Hematopoietic multipotent progenitor cell treated with erythropoietin and hydrocortisone succinate and interleukin-3 and kit ligand, for 8 days (in vitro differentiated cells): ENCODE results near the gene HES6.

Experiments used
- DNase-seq: peaks from one replicate; pipeline ENCODE4 v3.0.0-alpha.2; 2015

Gene HES6

DNA sequence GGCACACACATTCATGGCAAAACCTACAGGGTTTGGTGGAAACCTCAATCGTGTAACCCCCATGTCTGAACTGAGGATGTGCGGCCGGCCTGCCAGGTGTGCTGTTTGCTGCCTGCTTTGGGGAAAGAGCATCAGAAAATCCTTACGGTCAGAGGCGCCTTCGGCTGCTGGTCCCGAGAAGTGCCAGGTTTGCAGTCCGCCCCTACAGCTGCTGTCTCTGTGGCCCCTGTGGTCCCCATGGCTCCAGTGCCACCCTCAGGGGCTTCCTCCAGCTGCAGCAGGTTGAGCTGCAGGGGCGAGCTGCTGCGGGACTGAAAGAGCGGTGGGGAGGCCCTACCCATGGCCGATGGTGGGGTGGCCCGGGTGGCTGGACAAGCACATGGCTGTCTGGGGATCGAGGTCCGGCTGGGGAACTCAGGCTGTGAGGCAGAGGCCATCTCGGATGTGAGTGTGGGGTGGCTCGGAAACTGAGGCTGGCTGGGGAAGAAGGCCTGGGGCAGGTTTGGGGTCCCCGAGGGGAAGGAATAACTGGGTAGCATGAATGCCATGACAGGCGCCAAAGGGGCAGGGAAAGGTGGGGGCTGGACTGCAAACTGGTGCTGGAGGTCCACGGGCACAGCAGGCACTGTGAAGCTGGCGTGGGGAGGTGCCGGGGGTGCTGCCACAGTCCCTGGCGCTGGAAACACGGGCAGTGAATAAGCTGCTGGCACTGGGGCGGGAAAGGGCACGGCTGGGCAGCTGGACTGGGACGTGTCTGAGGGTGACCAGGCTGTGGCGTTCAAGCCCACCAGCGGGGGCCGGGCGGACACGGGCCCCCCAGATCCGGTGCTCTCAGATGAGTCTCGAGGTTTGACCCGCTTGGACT, 13.2 kb upstream of the HES6 start:
- no peak for DNase-seq

DNA sequence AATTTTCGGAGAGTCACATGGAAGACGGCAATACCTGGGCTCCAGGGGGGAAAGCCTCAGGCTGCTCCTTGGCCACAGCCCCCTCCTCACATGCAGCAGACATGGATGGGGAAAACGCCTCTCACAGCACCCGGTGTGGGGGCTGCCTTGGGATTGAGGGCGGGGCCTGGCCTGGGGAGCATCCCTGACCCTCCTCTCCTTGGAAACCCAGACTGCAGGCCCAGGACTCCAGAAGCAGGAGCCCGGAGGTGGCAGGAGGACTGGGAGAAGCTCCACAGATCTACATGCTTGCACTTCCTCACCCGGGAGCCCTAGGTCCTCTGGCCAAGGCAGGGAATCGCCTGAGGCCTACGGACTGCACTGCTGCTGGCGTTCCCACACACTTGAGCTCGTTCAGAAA, 12.1 kb upstream of the HES6 start:
- no peak for DNase-seq

DNA sequence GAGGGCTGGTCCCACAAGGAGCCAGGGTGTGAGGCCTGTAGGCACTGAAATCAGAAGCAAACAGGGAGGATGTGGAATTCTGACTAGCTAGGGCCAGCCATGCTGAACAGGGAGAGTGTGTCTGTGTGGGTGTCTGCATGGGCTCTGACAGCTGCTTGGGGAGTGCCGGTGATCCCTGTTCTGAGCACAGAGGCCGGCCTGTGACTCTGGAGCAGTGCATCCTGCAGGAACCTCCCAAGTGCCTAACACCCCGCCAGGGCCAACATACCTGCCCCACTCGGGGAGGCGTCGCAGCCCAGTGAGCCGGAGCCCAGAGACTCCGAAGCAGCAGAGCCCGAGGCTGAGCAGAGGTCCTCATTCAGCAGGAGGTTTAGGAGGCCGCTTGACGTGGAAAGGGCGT, 11.5 kb upstream of the HES6 start:
- DNase-seq: no peak

DNA sequence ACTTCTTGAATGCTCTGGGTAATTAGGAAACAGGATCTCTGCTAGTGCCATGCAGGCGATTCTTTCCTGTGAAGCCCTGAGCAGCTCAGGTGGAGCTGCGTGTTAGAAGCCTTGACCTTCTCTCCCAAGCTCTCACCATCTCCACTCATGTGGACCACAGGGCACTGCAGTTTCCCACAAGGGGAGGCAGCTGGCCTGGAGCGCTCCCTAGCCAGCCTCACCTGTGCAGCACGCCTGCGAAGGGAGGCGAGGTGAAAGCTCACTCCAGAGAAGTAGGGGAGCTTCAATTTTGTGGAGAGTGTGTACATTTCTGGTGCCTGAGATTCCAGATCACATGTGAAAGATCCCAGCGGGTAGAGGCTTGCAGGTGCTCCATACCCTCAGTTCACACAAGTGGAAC, 11.1 kb upstream of the HES6 start:
- DNase-seq: no peak

DNA sequence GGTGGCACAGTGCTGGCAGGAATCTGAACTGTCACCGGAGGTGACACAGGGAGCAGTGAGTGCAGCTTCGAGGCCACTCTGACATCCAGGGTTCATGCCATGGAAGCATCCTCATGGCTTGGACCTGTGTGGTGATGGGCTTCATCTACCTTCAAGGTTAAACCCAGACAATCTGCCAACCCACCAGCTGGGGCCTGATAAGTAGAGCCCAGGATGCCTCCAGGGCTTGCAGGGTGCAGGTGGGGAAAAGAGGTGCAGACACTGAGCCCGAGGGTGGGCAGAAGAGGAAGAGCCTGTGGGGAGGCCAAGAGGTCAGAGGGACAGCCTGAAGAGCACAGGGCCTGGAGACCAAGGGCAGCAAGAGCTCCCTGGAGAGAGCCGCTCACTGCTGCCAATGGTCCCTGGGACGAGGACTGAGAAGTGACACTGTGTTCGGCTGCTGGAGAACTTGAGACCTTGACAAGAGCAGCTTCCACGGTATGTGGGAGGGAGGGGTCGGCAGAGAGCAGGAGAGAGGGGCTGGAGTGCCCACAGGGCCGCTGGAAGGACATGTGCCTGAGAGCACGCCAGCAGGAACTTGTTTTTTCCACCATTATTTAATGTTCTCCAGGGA, 8.1 kb upstream of the HES6 start:
- DNase-seq: no peak

DNA sequence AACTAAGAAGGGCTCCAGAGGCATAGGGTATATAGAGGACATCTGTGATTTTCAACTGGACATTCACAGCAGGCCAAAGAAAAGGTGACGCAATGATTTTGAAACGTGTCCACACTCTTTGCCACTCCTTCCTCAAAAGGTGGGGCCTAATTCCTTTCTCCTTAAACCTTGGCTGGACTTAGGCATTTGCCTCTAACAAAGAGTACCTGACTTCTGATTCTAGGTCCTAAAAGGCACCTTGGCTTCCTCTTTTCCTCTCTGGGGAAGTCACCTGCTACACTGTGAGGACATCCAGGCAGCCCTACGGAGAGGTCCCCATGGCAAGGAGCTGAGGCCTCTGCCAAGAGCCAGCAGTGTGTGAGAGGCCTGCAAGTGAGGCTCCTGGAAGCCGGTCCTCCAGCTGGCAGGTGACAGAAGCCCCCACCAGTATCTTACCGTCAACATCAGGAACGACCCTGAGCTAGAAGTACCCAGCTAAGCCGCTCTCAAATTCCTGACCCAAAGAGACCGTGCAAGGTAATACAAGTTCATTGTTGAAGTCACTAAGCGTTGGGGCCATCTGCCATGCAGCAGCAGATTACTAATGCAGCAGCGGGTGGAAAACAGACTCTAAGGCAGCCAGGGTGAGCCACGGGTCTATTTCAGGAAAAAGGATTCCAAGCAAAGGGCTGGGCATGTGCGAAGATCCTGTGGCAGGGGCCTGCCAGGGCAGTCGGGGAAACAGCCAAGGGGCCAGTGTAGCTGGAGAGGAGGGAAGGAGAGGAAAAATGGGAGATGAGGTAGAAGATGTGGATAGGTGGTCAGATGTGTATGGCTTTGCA, 7.4 kb upstream of the HES6 start:
- no peak for DNase-seq

DNA sequence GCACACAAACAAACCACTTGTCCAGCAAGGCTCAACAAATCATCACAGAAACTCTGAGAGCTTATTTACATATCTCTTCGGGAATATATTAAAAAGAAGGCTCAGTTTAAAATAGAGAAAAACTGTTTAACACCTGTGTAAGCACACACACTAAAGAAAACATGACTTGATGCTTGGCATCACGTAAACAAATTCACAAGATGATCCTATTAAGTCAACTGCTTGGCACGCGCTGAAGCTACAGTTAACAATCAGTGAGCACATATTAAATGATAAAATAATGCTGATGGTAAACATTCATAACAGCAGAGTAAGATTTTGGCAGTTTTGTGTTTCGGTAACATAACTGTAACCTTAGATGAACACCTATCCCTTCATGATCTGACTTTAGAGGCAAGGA, 4.3 kb upstream of the HES6 start:
- no peak for DNase-seq

DNA sequence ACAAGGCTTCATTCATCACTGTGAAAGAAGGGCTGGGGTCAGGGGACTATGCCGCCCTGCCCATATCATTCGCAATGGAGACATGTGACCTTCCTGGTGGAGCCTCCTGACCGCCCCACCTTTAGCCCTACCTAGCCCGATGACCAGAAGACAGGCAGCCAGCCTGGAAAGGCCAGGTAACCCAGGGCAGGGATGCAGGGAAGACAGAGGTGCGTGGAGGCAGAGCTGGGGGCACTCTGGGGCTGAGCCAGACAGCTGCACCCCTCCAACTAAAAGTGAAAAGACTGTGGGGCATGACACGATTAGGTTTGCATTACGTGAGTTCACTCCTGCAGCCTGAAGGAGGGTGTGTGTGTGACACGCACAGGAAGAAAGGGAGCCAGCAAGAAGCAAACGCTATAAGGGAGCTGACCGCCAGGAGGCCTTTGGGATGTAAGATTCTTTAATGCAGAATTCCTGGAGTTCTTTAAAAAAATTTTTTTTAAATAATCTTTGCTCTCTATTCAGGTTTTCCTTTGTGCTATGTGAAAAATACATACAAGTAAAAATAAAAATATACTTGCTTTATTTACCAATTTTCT, 3.7 kb upstream of the HES6 start:
- no peak for DNase-seq

DNA sequence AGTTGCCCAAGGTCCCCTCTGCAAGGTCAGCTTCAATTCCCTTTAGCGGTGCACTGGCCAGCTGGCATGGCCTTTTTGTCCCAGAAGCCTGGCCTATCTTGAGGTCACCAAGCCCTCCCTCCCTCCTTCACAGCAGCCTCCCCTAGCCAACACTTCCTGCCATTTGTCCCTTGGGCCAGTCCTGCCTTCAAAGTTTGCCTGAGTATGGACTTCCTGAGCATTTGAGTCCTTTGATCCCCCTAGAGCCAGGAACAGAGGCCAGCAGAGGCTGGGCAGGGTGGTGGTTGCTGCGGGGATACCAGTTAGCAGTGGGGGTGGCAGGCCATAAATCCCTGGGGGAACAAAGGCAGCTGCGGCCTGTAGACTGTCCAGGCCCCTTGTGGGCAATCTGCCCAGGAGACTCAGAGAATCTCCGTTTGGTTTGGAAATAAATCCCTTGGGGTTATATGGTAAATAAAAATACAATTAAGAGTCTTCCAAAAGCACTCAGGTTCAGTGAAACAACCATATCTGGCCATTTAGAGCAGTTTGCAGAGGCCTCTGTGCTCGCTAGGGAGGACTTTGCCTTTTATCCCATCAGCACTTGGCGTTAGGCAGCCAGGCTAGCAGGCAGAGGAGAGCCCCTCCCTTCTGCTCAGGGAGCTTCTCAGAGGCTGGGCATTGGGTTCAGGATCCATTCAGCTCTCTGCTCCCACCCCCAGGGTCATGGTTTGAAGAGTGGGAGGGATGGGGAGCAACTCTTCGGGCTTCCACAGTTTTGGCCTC, 3.1 kb upstream of the HES6 start:
- no peak for DNase-seq

DNA sequence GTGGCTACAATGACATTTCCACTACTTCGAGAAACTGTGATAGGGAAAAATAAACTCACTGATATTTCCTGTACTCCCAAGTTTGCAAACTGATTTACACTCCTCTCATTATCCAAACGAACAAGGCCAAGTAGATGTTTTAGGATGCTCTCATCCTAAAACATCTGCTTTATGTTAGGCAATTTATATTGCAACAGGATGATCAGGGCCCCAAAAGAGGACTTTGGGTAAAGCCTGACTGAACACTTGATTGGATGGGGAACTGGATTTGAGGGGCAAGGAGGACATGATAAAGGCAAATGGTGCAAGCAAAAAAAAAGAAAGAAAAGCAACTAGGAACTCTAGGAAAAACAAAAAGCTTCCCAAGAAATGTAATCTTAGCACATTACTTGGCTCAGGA, 2.1 kb upstream of the HES6 start:
- DNase-seq: no peak

DNA sequence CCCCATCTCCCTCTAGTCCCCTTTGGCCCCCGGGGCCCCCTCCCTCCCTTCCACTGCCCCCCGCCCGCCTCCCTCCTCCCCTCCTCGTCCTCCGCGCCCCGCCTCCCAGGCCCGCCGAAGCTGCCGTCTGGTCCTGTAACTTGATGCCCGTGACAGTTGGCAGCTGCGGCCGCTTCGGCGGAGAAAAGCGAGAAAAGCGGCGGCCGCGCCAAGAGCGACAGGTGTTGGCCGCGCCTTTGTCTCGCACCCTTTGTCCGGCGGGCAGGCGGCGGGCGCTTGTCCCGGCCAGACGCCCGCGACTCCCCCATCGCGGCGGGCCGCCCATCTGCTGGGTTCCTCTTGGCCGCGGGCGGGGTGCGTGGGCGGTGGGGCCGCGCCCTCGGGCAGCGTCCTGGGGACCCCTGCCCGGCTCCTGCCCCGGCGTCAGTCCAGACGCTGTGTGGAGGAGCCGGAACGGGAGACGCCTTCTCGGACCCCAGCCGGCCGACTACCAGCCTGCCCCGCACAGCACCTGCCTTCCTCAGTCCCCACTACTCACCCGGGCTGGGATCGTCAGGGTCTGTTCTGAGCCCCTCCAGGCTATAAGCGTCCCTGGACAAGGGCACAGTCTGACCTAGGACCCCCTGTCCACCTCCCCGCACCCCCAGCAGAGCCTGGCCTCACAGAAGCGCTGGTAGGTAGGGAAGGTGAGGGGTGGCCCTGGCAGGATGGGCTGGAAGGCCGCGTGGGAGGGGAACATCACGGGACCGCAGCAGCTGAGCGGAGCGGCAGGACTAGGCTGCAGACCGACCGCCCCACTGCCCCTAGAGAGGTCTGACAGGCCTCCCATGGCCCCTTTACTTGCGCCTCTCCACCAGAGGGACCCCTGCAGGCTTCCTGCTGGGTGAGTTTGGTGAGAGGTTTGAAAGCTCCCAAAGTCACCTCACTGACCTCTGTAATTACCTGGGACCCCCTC, 1.2 kb upstream of the HES6 start:
- DNase-seq: peak; percentile 45

DNA sequence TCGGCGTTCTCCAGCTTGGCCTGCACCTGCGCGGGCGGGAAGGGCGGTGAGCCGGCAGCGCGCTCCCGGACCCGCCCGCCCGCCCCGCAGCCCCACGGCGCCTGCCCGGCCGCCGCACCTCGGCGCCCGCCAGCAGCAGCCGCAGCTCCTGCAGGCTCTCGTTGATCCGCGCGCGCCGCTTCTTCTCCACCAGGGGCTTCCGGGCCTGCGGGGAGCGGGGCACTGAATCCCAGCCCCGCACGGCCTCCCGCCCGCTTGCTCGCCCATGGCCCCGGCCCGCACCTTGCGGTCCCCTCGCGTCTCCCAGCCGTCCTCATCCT, 335 bp downstream of the HES6 start:
- DNase-seq: no peak

DNA sequence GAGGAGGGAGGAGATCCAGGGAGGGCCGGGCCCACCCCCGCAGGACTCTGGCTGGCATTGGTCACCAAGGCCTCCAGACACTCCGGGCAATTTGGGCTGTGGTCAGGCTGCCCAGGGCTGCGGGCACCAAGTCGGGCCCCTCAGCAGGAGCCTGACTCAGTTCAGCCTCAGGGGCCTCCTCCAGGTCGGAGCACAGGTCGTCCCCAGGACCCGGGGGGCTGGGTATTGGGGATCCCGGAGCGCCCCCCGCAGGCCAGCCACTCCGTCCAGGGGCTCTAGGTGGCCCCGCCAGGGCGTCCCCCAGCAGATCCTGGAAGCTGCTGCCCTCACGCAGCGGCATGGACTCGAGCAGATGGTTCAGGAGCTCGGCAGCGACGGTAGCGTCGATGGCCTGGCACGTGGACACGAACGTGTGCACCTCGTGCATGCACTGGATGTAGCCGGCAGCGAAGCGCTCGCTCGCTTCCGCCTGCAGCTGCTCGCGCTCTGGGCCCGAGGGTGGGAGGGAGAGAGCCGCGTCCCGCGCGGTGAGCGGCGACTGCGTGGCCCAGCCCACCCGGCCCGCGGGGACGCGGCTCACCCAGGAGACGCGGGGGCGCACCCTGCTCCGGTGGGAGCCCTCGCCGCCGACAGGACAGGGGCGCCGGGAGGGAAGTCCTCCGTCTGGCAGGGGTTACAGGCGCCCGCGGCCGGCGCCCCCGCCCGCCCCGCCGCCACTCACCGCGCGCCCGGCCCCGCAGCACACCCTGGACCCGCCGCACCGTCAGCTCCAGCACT, 884 bp downstream of the HES6 start:
- peak; percentile 60 for DNase-seq

DNA sequence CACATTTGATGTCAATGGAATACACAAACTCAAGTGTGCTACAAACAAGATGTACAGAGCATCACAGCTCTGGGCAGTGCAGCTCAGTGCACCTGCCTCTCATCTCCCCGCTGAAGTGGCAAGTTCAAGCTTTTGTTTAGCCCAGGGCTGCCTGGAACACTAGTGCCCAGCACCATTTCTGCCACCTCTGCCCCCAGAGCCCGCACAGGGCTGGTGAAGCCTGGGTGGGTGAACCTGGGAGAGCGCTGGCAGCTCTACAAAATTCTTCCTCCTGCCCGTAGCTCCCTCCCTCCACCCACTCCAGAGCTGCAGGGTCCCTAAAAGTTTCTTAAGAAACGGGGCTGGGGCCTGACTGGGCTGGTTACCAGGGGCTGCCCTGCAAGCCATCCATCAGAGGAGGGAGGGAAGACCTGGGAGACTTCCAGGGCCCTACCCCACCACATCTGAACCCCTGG, 1.5 kb downstream of the HES6 start:
- DNase-seq: no peak

DNA sequence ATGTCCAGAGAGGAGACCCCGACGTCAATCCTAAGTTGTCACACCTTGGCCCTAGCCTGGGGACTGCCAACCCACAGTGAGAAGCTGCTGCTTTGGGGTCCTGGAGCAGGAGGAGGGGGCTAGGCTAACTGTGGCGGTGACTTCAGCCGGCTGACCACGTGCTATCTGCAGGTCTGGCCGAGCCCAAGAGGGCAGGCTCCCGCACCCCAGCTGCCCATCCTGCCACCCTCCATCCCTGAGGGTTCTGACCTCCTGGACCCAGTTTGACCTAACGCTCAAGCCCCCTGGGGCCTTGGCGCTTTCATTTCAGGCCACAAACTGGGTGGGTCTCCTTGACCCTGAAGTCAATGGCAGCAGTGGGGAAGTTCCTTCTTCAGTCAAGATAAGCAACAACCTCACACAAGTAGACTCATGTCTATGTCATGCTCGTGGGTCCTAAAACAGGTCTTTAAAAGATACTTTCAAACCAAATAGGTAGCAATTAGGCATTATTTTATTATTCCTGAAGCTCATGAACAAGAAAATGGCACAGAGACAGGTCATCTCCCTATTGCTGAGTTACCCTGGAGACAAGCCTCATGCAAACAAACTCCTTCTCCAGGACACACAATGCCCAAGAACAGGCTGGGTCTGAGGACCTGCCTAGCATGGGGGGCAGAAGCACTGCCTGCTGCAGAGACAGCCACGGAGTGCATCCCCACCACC, 2.3 kb downstream of the HES6 start:
- peak; percentile 64 for DNase-seq

DNA sequence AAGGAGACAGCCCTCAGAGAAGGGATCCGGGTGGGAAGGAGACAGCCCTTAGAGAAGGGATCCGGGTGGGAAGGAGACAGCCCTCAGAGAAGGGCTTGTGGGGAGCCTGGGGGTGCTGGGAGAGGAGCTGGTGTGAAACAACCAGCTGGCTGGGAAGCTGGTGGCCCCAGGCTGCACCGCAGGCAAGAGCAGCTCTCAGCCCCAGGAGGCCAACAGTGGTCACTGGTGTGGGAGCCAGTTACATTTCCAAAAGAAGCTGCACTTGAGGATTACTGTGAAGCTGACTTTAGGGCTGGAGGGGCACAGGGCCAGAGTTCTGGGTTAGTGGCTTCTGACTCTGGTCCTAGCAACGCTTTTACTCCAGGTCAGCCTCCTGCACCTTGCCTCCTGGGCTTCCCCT, 3.3 kb downstream of the HES6 start:
- DNase-seq: peak; percentile 47

DNA sequence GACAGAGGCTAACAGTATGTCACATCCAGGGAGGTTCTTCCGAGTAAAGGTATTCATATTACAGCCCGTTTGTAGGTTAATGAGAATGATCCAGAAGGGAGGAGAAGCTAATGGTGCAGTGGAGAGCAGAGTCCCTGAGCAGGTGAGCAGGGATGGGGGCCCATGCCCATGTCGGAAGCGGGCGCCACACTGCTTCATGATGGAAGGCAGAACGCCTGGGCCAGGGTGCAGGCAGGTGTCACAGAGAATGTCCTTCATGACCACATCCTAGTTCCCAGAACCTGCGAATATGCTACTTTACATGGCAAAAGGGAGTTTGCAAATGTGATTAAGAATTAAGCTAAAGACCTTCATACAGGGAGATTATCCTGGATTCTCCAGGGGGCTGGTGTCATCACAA, 4.0 kb downstream of the HES6 start:
- no peak for DNase-seq

DNA sequence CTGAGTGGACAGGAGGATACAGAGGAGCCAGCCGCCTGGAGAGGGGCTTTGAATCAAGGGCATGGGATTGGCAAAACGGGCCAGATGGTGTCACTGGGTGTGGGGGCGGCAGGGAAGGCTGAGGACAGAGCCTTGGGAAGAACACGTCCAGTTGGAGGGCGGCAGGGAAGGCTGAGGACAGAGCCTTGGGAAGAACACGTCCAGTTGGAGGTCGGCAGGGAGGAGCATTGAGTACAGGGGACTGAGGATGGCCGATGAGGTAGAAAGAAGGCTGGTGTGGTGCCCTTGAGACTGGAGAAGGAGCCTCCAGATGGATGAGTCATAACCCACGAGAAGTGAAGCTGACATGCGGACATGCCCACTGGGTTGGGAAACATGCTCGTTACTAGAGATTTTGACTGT, 4.5 kb downstream of the HES6 start:
- peak; percentile 38 for DNase-seq

DNA sequence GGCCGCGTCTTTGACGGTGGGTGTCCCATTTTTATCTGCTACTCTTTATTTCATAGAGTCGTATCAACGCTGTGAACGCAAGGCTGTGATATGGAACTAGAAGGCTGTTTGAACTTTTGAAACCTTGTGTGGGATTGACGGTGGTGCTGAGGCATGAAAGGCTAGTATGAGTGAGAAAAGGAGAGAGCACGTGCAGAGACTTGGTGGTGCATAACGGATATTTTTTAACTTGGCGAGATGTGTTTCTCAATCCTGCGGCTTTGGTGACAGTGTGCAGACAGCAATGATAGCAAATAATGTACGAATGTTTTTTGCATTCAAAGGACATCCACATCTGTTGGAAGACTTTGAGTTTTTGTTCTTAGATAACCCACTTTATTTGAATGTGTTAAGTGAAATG, 6.2 kb downstream of the HES6 start:
- DNase-seq: no peak

DNA sequence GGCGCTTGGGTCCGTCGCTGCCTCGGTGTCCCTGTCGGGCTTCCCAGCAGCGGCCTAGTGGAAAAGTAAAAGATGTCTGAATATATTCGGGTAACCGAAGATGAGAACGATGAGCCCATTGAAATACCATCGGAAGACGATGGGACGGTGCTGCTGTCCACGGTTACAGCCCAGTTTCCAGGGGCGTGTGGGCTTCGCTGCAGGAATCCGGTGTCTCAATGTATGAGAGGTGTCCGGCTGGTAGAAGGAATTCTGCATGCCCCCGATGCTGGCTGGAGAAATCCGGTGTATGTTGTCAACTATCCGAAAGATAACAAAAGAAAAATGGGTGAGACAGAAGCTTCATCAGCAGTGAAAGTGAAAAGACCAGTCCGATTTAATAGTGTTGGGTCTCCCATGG, 8.0 kb downstream of the HES6 start:
- DNase-seq: no peak
